Measurements from ENCODE around the gene UBD.

GRCh38 chr6:29566856-29567255 lies 7.3 kb upstream of the UBD start:
- TF ChIP-seq CTCF (conservative IDR thresholded peaks at IDR 0.05; ENCODE audit: low read depth, low read length) (no peak), EZH2 (IDR thresholded peaks at IDR 0.05; ENCODE audit: low read length, unreplicated experiment) (no peak), EZH2phosphoT487 (IDR thresholded peaks at IDR 0.05; ENCODE audit: borderline replicate concordance, low read length) (no peak)

Data from PC-3 (cell line).